ENCODE data around the gene CPNE5. TPM values are rescaled to one million over a fixed set of nuclear protein-coding genes. Genes with fewer than 3 reads are reported as not detected.

Gene CPNE5
- polyA plus RNA-seq, 1 donor (not counting 4 experiments of a cell fraction or from before 2014, with no cell fraction given) = 0.05 TPM

DNA sequence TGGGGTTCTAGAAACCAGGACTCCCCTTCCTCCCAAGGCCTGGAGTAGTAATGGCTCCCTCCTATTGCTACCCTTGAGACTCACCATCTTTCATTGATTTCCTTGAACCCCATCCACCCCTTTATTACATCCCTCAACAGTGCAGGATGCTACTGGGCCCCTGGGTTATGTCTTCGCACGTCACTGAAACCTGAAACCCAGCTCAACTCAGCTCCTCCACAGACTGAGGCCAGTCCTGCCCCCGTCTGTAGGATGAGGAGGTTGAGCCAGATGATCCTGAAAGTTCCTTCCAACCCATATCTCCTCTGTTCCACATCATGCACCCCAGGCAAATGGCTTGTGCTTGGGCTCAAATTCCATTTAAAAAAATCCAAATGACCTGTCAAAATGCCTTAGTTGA is 21.4 kb downstream of the CPNE5 start:
- peaks cover 8% of the 10 kb centered on the region for H3K4me1 ChIP-seq (ENCODE audit: control insufficient read depth, extremely low read depth, insufficient read depth, low read length)
- no peak for FAIRE-seq
- no peaks in the 10 kb centered on the region for H4K20me1 ChIP-seq (ENCODE audit: control insufficient read depth, extremely low read depth, insufficient read depth, low read length)
- H3K4me2 ChIP-seq (ENCODE audit: control insufficient read depth, extremely low read depth, insufficient read depth, low read depth, low read length) = no peak overlapping the region
- no peak overlapping the region for H2AFZ ChIP-seq (ENCODE audit: control insufficient read depth, low read length)
- no peak for TF ChIP-seq EZH2 (IDR thresholded peaks at IDR 0.05; ENCODE audit: low read length)
- TF ChIP-seq, protein P1, sequence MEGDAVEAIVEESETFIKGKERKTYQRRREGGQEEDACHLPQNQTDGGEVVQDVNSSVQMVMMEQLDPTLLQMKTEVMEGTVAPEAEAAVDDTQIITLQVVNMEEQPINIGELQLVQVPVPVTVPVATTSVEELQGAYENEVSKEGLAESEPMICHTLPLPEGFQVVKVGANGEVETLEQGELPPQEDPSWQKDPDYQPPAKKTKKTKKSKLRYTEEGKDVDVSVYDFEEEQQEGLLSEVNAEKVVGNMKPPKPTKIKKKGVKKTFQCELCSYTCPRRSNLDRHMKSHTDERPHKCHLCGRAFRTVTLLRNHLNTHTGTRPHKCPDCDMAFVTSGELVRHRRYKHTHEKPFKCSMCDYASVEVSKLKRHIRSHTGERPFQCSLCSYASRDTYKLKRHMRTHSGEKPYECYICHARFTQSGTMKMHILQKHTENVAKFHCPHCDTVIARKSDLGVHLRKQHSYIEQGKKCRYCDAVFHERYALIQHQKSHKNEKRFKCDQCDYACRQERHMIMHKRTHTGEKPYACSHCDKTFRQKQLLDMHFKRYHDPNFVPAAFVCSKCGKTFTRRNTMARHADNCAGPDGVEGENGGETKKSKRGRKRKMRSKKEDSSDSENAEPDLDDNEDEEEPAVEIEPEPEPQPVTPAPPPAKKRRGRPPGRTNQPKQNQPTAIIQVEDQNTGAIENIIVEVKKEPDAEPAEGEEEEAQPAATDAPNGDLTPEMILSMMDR (optimal IDR thresholded peaks at IDR 0.05 in 1 of 3, IDR thresholded peaks at IDR 0.05 in 1 of 3, conservative IDR thresholded peaks at IDR 0.05 in 1 of 3; ENCODE audit: extremely low read depth in 1 of 3, insufficient read depth in 2 of 3, low read length in 3 of 3) = no peak
- H3K36me3 ChIP-seq (ENCODE audit: control insufficient read depth in 2 of 2, extremely low read depth in 1 of 2, insufficient read depth in 2 of 2, low read length in 2 of 2) = no peaks in the 10 kb centered on the region
- no peak overlapping the region for H3K9ac ChIP-seq (ENCODE audit: control insufficient read depth, extremely low read depth, insufficient read depth, low read length)
- dilution Hi-C loops (cut with MboI; ENCODE audit: extremely low pct_ligation_motif_present, low sequenced_read_pairs) = no loop called here
- no peaks in the 10 kb centered on the region for H3K79me2 ChIP-seq (ENCODE audit: control insufficient read depth, insufficient read depth, low read length)
- no peak overlapping the region for H3K27ac ChIP-seq (ENCODE audit: control insufficient read depth, insufficient read depth, low read length)
- H3K9me3 ChIP-seq (ENCODE audit: control insufficient read depth, low read depth, low read length) = no peaks in the 10 kb centered on the region
- no peaks in the 10 kb centered on the region for H3K27me3 ChIP-seq (ENCODE audit: control insufficient read depth, extremely low read depth, insufficient read depth, low read length)
- H3K9me1 ChIP-seq (ENCODE audit: control insufficient read depth, extremely low read depth, insufficient read depth, low read length) = no peaks in the 10 kb centered on the region
- H3K4me3 ChIP-seq (ENCODE audit: control insufficient read depth in 2 of 3, extremely low read depth in 1 of 3, insufficient read depth in 2 of 3, low read depth in 1 of 3, low read length in 3 of 3) = no peak overlapping the region
- no peak for DNase-seq (ENCODE audit: low read depth, low spot score)

DNA sequence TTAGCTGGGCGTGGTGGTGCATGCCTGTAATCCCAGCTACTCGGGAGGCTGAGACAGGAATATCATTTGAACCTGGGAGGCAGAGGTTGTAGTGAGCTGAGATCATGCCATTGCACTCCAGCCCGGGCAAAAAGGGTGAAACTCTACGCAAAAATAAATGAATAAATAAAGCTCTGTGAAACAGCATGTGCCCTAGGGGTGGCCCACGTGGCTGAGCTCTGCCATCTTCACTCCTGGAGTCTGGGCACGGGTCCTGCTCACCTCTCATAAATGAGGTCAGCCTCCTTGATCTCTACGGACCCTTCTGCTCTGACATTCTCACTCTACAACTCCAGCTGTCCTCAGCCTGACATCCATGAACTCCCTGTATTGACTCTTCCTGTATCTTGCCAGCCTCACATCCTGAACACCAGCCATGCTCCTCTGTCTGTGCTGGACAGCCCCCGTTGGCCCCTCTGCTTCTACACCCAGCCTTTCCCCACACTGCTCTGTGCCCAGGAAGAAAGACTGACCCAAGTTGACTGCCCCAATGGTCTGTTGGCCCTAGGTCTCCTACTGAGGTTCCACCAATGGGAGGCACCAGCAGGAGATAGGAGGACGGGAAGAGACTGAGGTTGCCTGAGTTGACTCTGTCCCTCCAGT is 21.9 kb downstream of the CPNE5 start:
- H3K27ac ChIP-seq (ENCODE audit: control insufficient read depth, insufficient read depth, low read length) = no peak overlapping the region
- H3K9ac ChIP-seq (ENCODE audit: control insufficient read depth, extremely low read depth, insufficient read depth, low read length) = no peak overlapping the region
- FAIRE-seq = no peak
- no peaks in the 10 kb centered on the region for H3K27me3 ChIP-seq (ENCODE audit: control insufficient read depth, extremely low read depth, insufficient read depth, low read length)
- H3K79me2 ChIP-seq (ENCODE audit: control insufficient read depth, insufficient read depth, low read length) = no peaks in the 10 kb centered on the region
- no peak for DNase-seq (ENCODE audit: low read depth, low spot score)
- no peak overlapping the region for H2AFZ ChIP-seq (ENCODE audit: control insufficient read depth, low read length)
- no peaks in the 10 kb centered on the region for H4K20me1 ChIP-seq (ENCODE audit: control insufficient read depth, extremely low read depth, insufficient read depth, low read length)
- H3K36me3 ChIP-seq (ENCODE audit: control insufficient read depth in 2 of 2, extremely low read depth in 1 of 2, insufficient read depth in 2 of 2, low read length in 2 of 2) = no peaks in the 10 kb centered on the region
- no peaks in the 10 kb centered on the region for H3K9me3 ChIP-seq (ENCODE audit: control insufficient read depth, low read depth, low read length)
- H3K9me1 ChIP-seq (ENCODE audit: control insufficient read depth, extremely low read depth, insufficient read depth, low read length) = no peaks in the 10 kb centered on the region
- TF ChIP-seq, protein P1 (optimal IDR thresholded peaks at IDR 0.05 in 1 of 3, IDR thresholded peaks at IDR 0.05 in 1 of 3, conservative IDR thresholded peaks at IDR 0.05 in 1 of 3; ENCODE audit: extremely low read depth in 1 of 3, insufficient read depth in 2 of 3, low read length in 3 of 3) = no peak
- TF ChIP-seq EZH2 (IDR thresholded peaks at IDR 0.05; ENCODE audit: low read length) = no peak
- peaks cover 8% of the 10 kb centered on the region for H3K4me1 ChIP-seq (ENCODE audit: control insufficient read depth, extremely low read depth, insufficient read depth, low read length)
- dilution Hi-C loops (cut with MboI; ENCODE audit: extremely low pct_ligation_motif_present, low sequenced_read_pairs) = no loop called here
- no peak overlapping the region for H3K4me3 ChIP-seq (ENCODE audit: control insufficient read depth in 2 of 3, extremely low read depth in 1 of 3, insufficient read depth in 2 of 3, low read depth in 1 of 3, low read length in 3 of 3)
- no peak overlapping the region for H3K4me2 ChIP-seq (ENCODE audit: control insufficient read depth, extremely low read depth, insufficient read depth, low read depth, low read length)

Measured in keratinocyte (primary cell).